HL-60/S4 treated with phorbol 12-myristate 13-acetate at 8.2 ng/mL for 4 days and 3 days (cell line): ENCODE data around the gene CKB.

ENCODE experiments used
- in situ Hi-C: fragments of 300-500 bp; cut with MboI; formaldehyde crosslinking; loops from 2 replicates; pipeline ENCODE4 v1.15.0; 2022; ENCODE audit warnings: low sequenced_read_pairs

CKB gene

DNA sequence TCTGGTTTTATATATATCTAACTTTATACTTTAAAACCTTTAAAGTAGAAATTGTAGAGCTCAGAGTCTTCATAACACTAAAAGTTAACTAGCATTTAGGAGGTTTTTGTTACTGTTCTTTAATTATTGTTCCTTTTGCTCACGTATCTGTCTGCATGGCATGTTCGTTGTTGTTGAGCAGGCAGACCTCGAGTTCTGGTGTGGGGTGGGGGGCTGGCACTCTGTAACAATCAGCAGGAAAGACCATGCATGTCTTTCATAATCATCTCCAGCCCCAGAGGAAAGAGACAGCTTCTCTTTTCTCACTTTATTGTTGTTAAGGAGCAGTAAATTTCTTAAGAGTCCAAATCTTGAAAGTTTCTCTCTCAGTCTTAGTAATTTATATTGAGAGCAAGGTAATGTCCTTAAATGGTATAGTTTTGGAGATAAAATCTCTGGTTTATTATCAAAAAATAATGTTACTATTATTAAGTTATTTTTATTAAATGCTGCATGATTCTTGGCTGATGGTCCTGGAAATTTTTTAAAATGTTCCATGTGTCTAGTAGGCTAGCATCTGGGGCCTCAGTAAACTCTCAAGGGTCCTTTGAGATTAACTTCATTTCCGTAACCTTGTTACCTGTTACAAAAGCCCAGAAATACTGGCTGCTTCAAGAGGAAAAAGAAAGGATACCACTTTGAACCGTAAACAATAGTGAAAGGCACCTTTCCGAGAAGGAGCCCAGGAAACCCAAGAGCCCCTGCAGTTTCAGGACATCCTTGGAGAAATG, 30.3 kb downstream of the CKB start:
- in situ Hi-C loops = no loop called here

DNA sequence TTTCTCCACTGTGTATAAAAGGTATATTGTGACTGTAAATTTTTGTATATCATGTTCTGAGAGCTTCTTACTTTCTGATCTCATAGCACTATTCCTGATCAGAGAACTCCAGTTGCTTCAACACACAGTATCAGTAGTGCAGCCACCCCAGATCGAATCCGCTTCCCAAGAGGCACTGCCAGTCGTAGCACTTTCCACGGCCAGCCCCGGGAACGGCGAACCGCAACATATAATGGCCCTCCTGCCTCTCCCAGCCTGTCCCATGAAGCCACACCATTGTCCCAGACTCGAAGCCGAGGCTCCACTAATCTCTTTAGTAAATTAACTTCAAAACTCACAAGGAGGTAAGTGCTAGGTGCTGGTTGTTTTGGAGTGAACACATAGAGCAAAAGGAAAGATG, 30.9 kb downstream of the CKB start:
- in situ Hi-C loops = no loop called here

DNA sequence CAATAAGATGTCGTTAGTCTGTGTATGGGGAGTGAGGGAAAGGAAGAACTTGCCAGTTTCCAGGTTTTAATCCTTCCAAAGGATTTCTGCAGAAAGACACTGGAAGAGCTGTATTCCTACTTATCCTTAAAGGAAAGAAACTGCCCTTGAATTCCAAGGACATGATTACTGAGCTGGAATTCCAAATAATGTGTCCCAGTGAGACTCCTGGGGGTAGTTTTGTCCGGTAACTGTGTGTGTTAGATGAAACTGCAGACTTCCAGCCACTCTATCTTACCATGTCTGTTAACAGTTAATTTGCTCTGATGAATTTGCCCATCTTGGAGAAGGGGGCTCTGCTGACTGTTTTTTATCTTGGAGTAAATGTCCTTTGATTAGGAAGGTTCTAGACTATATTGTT, 33.0 kb downstream of the CKB start:
- in situ Hi-C loops = no loop called here

DNA sequence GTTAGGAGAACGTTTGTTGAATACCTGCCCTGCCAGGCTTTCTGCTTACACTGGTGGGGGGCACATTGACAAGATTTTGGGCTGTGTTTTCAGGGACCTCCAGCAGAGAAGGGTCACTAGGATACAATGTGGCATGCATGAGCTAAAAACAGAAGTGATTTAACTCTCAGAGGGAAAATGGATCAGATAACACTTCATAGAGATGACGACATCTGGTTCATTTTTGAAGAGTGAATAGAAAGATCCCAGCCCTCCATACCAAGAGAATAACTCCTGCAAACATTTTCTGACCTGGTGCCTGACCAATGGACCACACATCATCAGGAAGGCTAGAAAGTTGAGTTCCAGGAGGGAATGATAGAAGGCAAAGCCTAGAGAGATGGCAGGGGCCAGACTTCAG, 33.7 kb downstream of the CKB start:
- in situ Hi-C loops = no loop called here

DNA sequence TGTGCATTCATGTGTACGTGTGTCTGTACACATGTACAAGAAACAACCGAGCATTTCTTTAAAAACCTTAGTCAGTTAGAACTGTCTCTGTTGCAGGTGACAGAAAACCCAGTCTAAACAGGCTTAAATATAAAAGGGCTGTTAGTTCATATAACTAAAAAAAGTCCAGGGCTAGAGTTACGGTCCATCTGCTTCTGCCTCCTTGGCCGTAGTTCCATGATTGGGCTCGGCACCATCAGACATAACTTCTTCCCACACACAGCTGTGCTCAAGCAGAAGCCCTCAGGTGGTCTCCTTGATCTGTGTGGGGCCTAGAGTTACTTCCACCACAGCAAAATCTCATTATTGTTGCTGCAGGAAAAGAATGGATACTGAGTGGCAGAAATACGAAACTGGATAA, 34.6 kb downstream of the CKB start:
- in situ Hi-C loops = no loop called here

DNA sequence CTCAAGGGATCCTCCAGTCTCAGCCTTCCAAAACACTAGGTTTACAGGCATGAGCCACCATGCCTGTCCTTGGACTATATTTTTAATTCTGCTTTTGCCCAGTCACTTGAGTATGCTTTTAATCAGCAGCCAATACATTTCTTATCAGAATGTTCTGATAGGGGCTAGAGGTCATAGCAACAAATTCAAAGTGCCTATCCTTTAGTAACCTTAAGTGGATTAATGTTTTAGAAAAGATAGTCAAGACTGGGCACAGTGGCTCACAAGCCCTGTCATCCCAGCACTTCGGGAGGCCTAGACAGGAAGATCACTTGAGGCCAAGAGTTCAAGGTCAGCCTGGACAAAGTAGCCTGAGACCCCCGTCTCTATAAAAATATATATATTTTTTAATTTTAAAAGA, 37.1 kb downstream of the CKB start:
- in situ Hi-C loops = no loop called here

DNA sequence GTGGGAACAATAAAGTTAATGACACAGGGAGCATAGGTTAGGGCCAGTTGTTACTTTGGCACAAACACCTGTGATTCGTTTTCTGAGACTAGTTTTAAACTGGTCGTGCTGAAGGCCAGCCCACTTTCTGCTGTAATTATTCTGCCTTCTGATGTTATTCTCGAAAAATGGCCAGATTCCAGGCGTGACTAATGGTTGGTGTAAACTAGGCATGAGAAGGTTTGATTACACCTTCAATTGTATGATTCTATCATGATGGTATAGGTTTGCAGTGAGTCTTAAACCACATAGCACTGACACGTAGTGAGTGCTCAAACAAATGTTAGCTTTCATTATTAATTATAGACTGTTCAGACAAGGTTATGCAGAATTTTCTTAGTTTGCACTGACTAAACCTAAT, 39.0 kb downstream of the CKB start:
- in situ Hi-C loops = no loop called here

DNA sequence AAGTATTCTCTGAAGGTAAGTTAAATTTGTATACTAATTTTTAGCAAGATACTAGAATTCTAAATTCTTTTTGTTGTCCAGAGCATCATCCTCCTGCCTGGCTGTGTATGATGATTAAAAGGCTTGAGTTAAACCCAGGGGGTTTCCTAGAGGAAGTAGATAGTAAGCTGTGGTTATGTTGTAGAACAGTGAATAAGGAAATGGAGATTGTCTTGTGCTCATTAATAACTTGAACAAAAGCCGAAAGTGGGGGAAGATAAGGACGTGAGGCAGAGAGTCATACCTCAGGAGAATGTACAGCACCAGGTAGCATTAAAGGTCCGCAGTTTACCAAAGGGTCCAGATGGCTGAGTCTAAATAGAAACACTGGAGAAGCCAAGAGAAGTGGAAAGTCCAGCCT, 42.0 kb downstream of the CKB start:
- in situ Hi-C loops = no loop called here

DNA sequence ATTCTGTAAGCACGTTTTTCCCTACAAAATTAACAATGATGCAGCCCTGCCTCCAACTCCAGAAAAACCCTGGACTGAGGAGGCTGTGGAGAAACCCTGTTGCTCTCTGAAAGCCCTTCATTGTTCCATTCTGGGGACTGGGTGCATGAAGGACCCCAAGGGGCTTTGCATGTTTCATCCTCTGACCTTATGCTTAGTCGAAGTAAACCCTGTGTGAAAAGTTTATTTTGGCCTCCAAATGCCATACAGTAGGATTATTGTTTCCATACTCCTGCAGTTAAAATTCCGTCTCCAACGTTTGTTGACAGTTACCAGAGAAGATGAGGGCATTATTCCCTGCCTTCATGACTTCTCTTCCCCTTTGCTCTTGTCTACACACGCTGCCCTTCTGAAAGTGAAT, 46.0 kb downstream of the CKB start:
- in situ Hi-C loops = no loop called here

DNA sequence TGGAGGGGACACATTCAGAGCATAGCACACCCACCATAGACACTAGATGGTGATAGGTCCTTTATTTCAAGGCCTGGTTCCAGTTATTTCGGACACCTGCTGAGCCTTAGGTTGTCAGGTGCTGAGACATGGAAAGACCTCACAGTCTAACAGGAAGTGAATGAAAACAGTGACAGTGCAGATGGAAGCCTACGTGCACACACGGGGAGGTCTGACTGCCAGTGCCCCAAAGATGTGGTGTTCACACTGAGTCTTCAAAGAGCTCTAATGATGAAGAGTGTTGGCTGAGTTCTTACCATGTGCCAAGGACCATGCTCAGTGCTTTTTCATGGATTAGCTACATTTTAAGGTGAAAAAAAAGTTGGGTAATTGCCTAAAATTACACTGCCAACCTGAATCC, 46.6 kb downstream of the CKB start:
- in situ Hi-C loops = no loop called here

DNA sequence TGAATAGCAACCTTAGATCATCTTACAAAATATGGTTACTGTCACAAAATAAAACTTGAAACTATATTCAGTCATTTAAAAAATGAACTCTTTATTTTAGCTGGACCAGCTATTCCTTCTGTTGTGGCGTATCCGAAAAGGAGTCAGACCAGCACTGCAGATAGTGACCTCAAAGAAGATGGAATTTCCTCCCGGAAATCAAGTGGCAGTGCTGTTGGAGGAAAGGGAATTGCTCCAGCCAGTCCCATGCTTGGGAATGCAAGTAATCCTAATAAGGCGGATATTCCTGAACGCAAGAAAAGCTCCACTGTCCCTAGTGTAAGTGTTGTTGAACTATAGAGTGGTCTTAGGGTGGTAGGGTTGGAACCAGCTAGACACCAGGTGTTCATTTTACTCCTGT, 47.7 kb downstream of the CKB start:
- in situ Hi-C loops = no loop called here

DNA sequence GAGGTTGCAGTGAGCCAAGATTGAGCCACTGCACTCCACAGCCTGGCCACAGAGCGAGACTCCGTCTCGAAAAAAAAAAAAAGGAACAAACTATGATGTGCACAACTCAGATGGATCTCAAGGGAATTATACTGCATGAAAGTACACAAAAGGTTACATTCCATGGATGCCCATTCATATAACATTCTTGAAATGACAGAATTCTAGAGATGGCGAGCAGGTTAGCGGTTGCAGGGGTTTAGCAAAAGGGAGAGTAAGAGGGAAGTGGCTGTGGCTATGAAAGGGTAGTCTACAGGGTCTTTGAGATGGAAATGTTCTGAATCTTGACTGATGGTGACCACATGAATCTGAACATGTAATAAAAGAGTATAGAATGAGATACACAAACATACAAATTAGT, 49.7 kb downstream of the CKB start:
- in situ Hi-C loops = no loop called here
